ENCODE results near the gene TMCC1. TPM values are rescaled to one million over a fixed set of nuclear protein-coding genes. Genes with fewer than 3 reads are reported as not detected.

TMCC1 gene
- total RNA-seq, 2 donors from 2014 or later = 41.0 to 51.1 TPM

GRCh38 chr3:129929383-129929782, 35.9 kb upstream of the TMCC1 start:
- WGBS, 2 experiments (ENCODE audit: insufficient coverage in 1 of 2, insufficient read length in 1 of 2) = 84% methylated on average over 1 of the region's 1 CpG; no CpG with 5 or more reads in 1 of the 2 experiments
- Mint-ChIP-seq H3K4me3 (no peak overlapping the region), H3K9me3 (peaks cover 32% of the 10 kb centered on the region), H3K36me3 (ENCODE audit: low read depth) (no peaks in the 10 kb centered on the region), H3K4me1 (peaks cover under 1% of the 10 kb centered on the region), H3K27me3 (ENCODE audit: insufficient read depth) (peaks cover 5% of the 10 kb centered on the region), H3K27ac (no peak overlapping the region)
- H3K9ac ChIP-seq (ENCODE audit: extremely low read depth, low read length, poor library complexity, severe bottlenecking) = no peak overlapping the region
- H3K4me1 ChIP-seq (ENCODE audit: control insufficient read depth, insufficient read depth, low read length) = no peaks in the 10 kb centered on the region
- TF ChIP-seq CTCF (conservative IDR thresholded peaks at IDR 0.05) = no peak
- peaks cover 31% of the 10 kb centered on the region for H3K9me3 ChIP-seq (ENCODE audit: control insufficient read depth, low read length)
- H3K4me3 ChIP-seq (ENCODE audit: low read length) = no peak overlapping the region
- no peak for DNase-seq
- H3K36me3 ChIP-seq (ENCODE audit: control insufficient read depth, insufficient read depth, low read length) = no peaks in the 10 kb centered on the region
- H3K27ac ChIP-seq (ENCODE audit: low read depth, low read length) = no peak overlapping the region
- H3K27me3 ChIP-seq (ENCODE audit: control insufficient read depth, insufficient read depth, low read length, poor library complexity, severe bottlenecking) = no peaks in the 10 kb centered on the region

GRCh38 chr3:129927072-129927471, 33.6 kb upstream of the TMCC1 start:
- Histone ChIP-seq H3K36me3 (ENCODE audit: control insufficient read depth, insufficient read depth, low read length) (no peaks in the 10 kb centered on the region), H3K9me3 (ENCODE audit: control insufficient read depth, low read length) (peaks cover 31% of the 10 kb centered on the region), H3K4me1 (ENCODE audit: control insufficient read depth, insufficient read depth, low read length) (no peaks in the 10 kb centered on the region), H3K4me3 (ENCODE audit: low read length) (no peak overlapping the region), H3K27ac (ENCODE audit: low read depth, low read length) (no peak overlapping the region), H3K9ac (ENCODE audit: extremely low read depth, low read length, poor library complexity, severe bottlenecking) (no peak overlapping the region), H3K27me3 (ENCODE audit: control insufficient read depth, insufficient read depth, low read length, poor library complexity, severe bottlenecking) (no peaks in the 10 kb centered on the region)
- TF ChIP-seq CTCF (conservative IDR thresholded peaks at IDR 0.05) = no peak
- Mint-ChIP-seq H3K36me3 (ENCODE audit: low read depth) (no peaks in the 10 kb centered on the region), H3K27me3 (ENCODE audit: insufficient read depth) (no peaks in the 10 kb centered on the region), H3K9me3 (peaks cover 32% of the 10 kb centered on the region), H3K4me1 (no peaks in the 10 kb centered on the region), H3K4me3 (no peak overlapping the region), H3K27ac (no peak overlapping the region)
- WGBS, 2 experiments (ENCODE audit: insufficient coverage in 1 of 2, insufficient read length in 1 of 2) = 90 to 92% methylated on average over 4 to 5 of the region's 5 CpGs
- DNase-seq = no peak

- WGBS, 2 experiments (ENCODE audit: insufficient coverage in 1 of 2, insufficient read length in 1 of 2) = no CpG with 5 or more reads among the region's 1 CpG
- no peaks in the 10 kb centered on the region for H3K36me3 Mint-ChIP-seq (ENCODE audit: low read depth)
These were observed 26.3 kb upstream of the TMCC1 start for GRCh38 chr3:129919806-129920205.

More at GRCh38 chr3:129919806-129920205, 26.3 kb upstream of the TMCC1 start:
- no peak for TF ChIP-seq CTCF (conservative IDR thresholded peaks at IDR 0.05)
- no peaks in the 10 kb centered on the region for H3K36me3 ChIP-seq (ENCODE audit: control insufficient read depth, insufficient read depth, low read length)
- Mint-ChIP-seq H3K4me1 (no peaks in the 10 kb centered on the region), H3K9me3 (peaks cover 52% of the 10 kb centered on the region), H3K27ac (no peak overlapping the region), H3K27me3 (ENCODE audit: insufficient read depth) (peaks cover 6% of the 10 kb centered on the region), H3K4me3 (no peak overlapping the region)
- DNase-seq = no peak
- no peaks in the 10 kb centered on the region for H3K27me3 ChIP-seq (ENCODE audit: control insufficient read depth, insufficient read depth, low read length, poor library complexity, severe bottlenecking)
- no peak overlapping the region for H3K9ac ChIP-seq (ENCODE audit: extremely low read depth, low read length, poor library complexity, severe bottlenecking)
- no peak overlapping the region for H3K27ac ChIP-seq (ENCODE audit: low read depth, low read length)
- H3K9me3 ChIP-seq (ENCODE audit: control insufficient read depth, low read length) = peaks cover 37% of the 10 kb centered on the region
- no peak overlapping the region for H3K4me3 ChIP-seq (ENCODE audit: low read length)
- H3K4me1 ChIP-seq (ENCODE audit: control insufficient read depth, insufficient read depth, low read length) = no peaks in the 10 kb centered on the region

Data from endodermal cell (in vitro differentiated cells).